Endothelial cell of umbilical vein (primary cell): ENCODE data around the gene CD80. TPM values are rescaled to one million over a fixed set of nuclear protein-coding genes. Genes with fewer than 3 reads are reported as not detected.

Experiments used
- BruUV-seq: library from RNA; stranded (reverse); fragments of 400-500 nt; replicated peaks from 2 replicates; lab custom pipeline; 2021; lab: Mats Ljungman, UMichigan
- CTCF ChIA-PET: fragments of 300-600, 350-600 bp; sonication (Branson Sonifier 250); formaldehyde crosslinking; loops from one replicate; lab custom pipeline; 2021; ENCODE audit warnings: antibody characterized with exemption, inconsistent platforms; lab: Charles Lee
- POLR2A ChIA-PET: fragments of 300-600, 350-600 bp; sonication (Branson Sonifier 250); formaldehyde crosslinking; loops from one replicate; lab custom pipeline; 2021; ENCODE audit warnings: antibody characterized with exemption, inconsistent platforms; lab: Charles Lee
- DNase-seq: peaks from one replicate; pipeline ENCODE4 v3.0.0-alpha.2; 2011; ENCODE audit warnings: low read depth, low spot score
- FAIRE-seq: peaks from 2 replicates; lab custom pipeline; 2011; peaks lifted over from hg19 to GRCh38; lab: Jason Lieb, UNC
- H2AFZ ChIP-seq: 2 replicates; pipeline ENCODE4 v1.6.0; 2012; ENCODE audit warnings: low read depth, low read length, control low read depth, inconsistent platforms
- H3K27ac ChIP-seq: 2 replicates; pipeline ENCODE4 v1.5.1; 2011; ENCODE audit warnings: low read depth, mild to moderate bottlenecking, control low read depth, low read length, moderate library complexity; ENCODE audit not compliant: insufficient read depth
- H3K27me3 ChIP-seq, 2 experiments: 2 replicates each; pipeline versions ENCODE4 v1.6.0 to v1.6.1; 2011; ENCODE audit warnings: low read length in 2 of 2, mixed read lengths in 1 of 2; ENCODE audit not compliant: control insufficient read depth in 2 of 2, insufficient read depth in 2 of 2
- H3K36me3 ChIP-seq, 2 experiments: 2 replicates in 1 of 2; 3 replicates in 1 of 2; pipeline ENCODE4 v1.5.1; 2011; ENCODE audit warnings: low read length in 2 of 2, mild to moderate bottlenecking in 1 of 2, moderate library complexity in 1 of 2; ENCODE audit not compliant: control insufficient read depth in 2 of 2, insufficient read depth in 2 of 2; ENCODE audit errors: extremely low read depth in 1 of 2
- H3K4me1 ChIP-seq: 3 replicates; pipeline ENCODE4 v1.5.1; 2011; ENCODE audit warnings: mild to moderate bottlenecking, low read length; ENCODE audit not compliant: control insufficient read depth, insufficient read depth; ENCODE audit errors: extremely low read depth
- H3K4me2 ChIP-seq: 2 replicates; pipeline ENCODE4 v1.6.1; 2011; ENCODE audit warnings: low read length, control low read depth, mixed read lengths; ENCODE audit not compliant: insufficient read depth
- H3K4me3 ChIP-seq, 3 experiments: fragments of 200-600 bp in 1 of 3; sonication (generic), shearing (Covaris generic) in 1 of 3; replicated peaks in 1 of 3; 2 replicates each; pipeline ENCODE4 v1.5.1; 2011 to 2016; ENCODE audit warnings: control low read depth in 3 of 3, low read length in 3 of 3, mild to moderate bottlenecking in 2 of 3, inconsistent platforms in 1 of 3, low read depth in 1 of 3, moderate library complexity in 1 of 3; ENCODE audit not compliant: insufficient read depth in 1 of 3
- H3K79me2 ChIP-seq: 2 replicates; pipeline ENCODE4 v1.6.0; 2012; ENCODE audit warnings: low read length, inconsistent platforms; ENCODE audit not compliant: control insufficient read depth, insufficient read depth
- H3K9ac ChIP-seq: replicated peaks from 2 replicates; pipeline ENCODE3; 2011; ENCODE audit warnings: low read length, control low read depth; ENCODE audit not compliant: insufficient read depth; ENCODE audit errors: extremely low read depth
- H3K9me1 ChIP-seq: replicated peaks from 3 replicates; pipeline ENCODE4 v1.6.0; 2011; ENCODE audit warnings: mild to moderate bottlenecking, low read length; ENCODE audit not compliant: control insufficient read depth, insufficient read depth; ENCODE audit errors: extremely low read depth
- H3K9me3 ChIP-seq: replicated peaks from 2 replicates; pipeline ENCODE4 v1.5.1; 2012; ENCODE audit warnings: low read length, inconsistent platforms; ENCODE audit not compliant: control insufficient read depth, insufficient read depth
- H4K20me1 ChIP-seq: replicated peaks from 2 replicates; pipeline ENCODE3; 2011; ENCODE audit warnings: mild to moderate bottlenecking, low read length; ENCODE audit not compliant: control insufficient read depth, insufficient read depth; ENCODE audit errors: extremely low read depth
- EZH2 ChIP-seq: IDR thresholded peaks from 2 replicates; pipeline ENCODE4 v1.6.1; 2012; ENCODE audit warnings: borderline replicate concordance, low read depth, mild to moderate bottlenecking, moderate library complexity, low read length, inconsistent platforms; ENCODE audit not compliant: severe bottlenecking
- FOS ChIP-seq: IDR thresholded peaks from 2 replicates; pipeline ENCODE4 v1.6.1; 2011; ENCODE audit warnings: mild to moderate bottlenecking, low read length, moderate library complexity, borderline replicate concordance; ENCODE audit not compliant: insufficient read depth
- GATA2 ChIP-seq: IDR thresholded peaks from 2 replicates; pipeline ENCODE4 v1.7.0; 2011; ENCODE audit warnings: low read depth, mild to moderate bottlenecking, moderate library complexity, mixed read lengths, low read length; ENCODE audit not compliant: insufficient read length, insufficient read depth
- JUN ChIP-seq: IDR thresholded peaks from 2 replicates; pipeline ENCODE4 v1.6.1; 2011; ENCODE audit warnings: borderline replicate concordance, low read depth; ENCODE audit not compliant: insufficient read length, insufficient read depth
- MYC ChIP-seq: IDR thresholded peaks from one replicate; pipeline ENCODE4 v1.6.1; 2011; ENCODE audit warnings: mild to moderate bottlenecking, low read depth, low read length
- POLR2A ChIP-seq: IDR thresholded peaks from 2 replicates; pipeline ENCODE4 v1.6.1; 2012; ENCODE audit warnings: low read depth, mild to moderate bottlenecking, control low read depth, low read length
- POLR2AphosphoS5 ChIP-seq: IDR thresholded peaks from 2 replicates; pipeline ENCODE4 v1.6.1; 2012; ENCODE audit warnings: low read depth, mild to moderate bottlenecking, control low read depth, low read length, moderate library complexity; ENCODE audit not compliant: insufficient read depth
- dilution Hi-C: fragments of 300-500 bp; cut with MboI; formaldehyde crosslinking; loops from one replicate; pipeline ENCODE4 v1.15.0; 2019; ENCODE audit warnings: low sequenced_read_pairs; ENCODE audit not compliant: extremely low pct_ligation_motif_present
- intact Hi-C: fragments of 100-400 bp; cut with micrococcal nuclease; formaldehyde crosslinking; loops from one replicate; pipeline ENCODE4 v1.10.0; 2022
- polyA plus RNA-seq, 4 experiments: library from polyadenylated mRNA; depleted of rRNA in 3 of 4; stranded (reverse) in 3 of 4; unstranded in 1 of 4; fragments of >200 nt; gene quantifications; 2 replicates each; pipeline versions ENCODE4 v1.2.1 to v1.2.3, GENCODE V29; 2011 to 2012; ENCODE audit warnings: missing spikeins in 1 of 4
- total RNA-seq: library from RNA; stranded (reverse); gene quantifications from 2 replicates; pipeline ENCODE4 v1.2.3, GENCODE V29; 2021
- TF ChIP-seq, protein P1 (sequence below), 2 donors: IDR thresholded peaks; 1 replicate in 1 of 2; 2 replicates in 1 of 2; pipeline ENCODE4 v1.5.1; 2011; ENCODE audit warnings: low read length in 2 of 2, mild to moderate bottlenecking in 2 of 2, moderate library complexity in 2 of 2, control low read depth in 1 of 2, inconsistent platforms in 1 of 2, low read depth in 1 of 2; ENCODE audit not compliant: insufficient read depth in 1 of 2; ENCODE audit errors: extremely low read depth in 1 of 2
- TF ChIP-seq, protein P2 (sequence below): IDR thresholded peaks from 2 replicates; pipeline ENCODE4 v1.6.1; 2011; ENCODE audit not compliant: insufficient read depth, insufficient read length

CD80 gene
- total and polyA plus RNA-seq, 2 donors (not counting 3 experiments of a cell fraction or from before 2014, with no cell fraction given) = not detected

DNA sequence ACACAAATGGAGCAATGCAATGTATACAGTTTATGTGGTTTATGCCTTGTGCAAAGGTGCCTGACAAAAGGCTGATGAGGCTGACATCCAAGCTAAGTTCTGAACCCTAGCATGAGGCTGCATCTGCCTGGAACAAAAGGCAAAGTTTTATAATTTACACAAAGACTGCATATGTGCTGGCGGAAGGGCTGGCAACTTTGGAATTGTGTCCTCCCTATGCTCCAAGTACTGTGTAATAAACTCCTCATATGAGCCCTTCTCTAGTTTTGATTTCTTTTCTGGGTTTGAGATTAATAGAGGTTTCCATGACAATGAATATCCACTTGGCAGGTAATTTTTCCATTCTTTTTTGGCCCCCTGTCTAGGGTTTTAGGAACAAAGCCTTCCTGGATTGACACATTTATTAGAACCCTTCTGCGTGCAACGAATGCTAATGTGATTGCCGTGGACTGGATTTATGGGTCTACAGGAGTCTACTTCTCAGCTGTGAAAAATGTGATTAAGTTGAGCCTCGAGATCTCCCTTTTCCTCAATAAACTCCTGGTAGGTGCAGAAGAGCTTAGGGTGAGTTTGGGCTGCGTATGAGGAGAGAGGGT lies 49.1 kb upstream of the CD80 start:
- no peak overlapping the region for H2AFZ ChIP-seq
- ChIA-PET POLR2A (no interaction called here), CTCF (interaction anchor here (1.0 to 1.7 kb wide), 2 partner anchors 19 to 29 kb away, joined by 3 to 4 read pairs; partner anchors contain the start of gene ADPRH)
- no peaks in the 10 kb centered on the region for H3K4me1 ChIP-seq
- FAIRE-seq = no peak
- no peaks in the 10 kb centered on the region for H3K79me2 ChIP-seq
- intact Hi-C loops = no loop called here
- no peaks in the 10 kb centered on the region for H3K9me1 ChIP-seq
- TF ChIP-seq POLR2AphosphoS5 (no peak), JUN (no peak), POLR2A (no peak), FOS (no peak), GATA2 (no peak), EZH2 (no peak), MYC (no peak)
- TF ChIP-seq, protein P1, sequence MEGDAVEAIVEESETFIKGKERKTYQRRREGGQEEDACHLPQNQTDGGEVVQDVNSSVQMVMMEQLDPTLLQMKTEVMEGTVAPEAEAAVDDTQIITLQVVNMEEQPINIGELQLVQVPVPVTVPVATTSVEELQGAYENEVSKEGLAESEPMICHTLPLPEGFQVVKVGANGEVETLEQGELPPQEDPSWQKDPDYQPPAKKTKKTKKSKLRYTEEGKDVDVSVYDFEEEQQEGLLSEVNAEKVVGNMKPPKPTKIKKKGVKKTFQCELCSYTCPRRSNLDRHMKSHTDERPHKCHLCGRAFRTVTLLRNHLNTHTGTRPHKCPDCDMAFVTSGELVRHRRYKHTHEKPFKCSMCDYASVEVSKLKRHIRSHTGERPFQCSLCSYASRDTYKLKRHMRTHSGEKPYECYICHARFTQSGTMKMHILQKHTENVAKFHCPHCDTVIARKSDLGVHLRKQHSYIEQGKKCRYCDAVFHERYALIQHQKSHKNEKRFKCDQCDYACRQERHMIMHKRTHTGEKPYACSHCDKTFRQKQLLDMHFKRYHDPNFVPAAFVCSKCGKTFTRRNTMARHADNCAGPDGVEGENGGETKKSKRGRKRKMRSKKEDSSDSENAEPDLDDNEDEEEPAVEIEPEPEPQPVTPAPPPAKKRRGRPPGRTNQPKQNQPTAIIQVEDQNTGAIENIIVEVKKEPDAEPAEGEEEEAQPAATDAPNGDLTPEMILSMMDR (IDR thresholded peaks at IDR 0.05; ENCODE audit: extremely low read depth in 1 of 2, insufficient read depth in 1 of 2, low read depth in 1 of 2, low read length in 2 of 2) = no peak
- TF ChIP-seq, protein P2, sequence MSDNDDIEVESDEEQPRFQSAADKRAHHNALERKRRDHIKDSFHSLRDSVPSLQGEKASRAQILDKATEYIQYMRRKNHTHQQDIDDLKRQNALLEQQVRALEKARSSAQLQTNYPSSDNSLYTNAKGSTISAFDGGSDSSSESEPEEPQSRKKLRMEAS = no peak
- dilution Hi-C loops = no loop called here
- no peak for DNase-seq
- H3K27ac ChIP-seq = no peak overlapping the region
- BruUV-seq = no TSS peak
- no peaks in the 10 kb centered on the region for H4K20me1 ChIP-seq
- H3K9ac ChIP-seq = no peak overlapping the region
- H3K27me3 ChIP-seq = peaks cover 8 to 11% of the 10 kb centered on the region in 2 experiments
- no peak overlapping the region for H3K4me2 ChIP-seq
- no peaks in the 10 kb centered on the region for H3K9me3 ChIP-seq
- no peaks in the 10 kb centered on the region for H3K36me3 ChIP-seq
- no peak overlapping the region for H3K4me3 ChIP-seq
